DMS53 treated with DMSO at 0.1 percent for 48 hours (cell line): ENCODE measurements around the gene ZNF708.
"Not testable (repeated sequence)": the region's sequence is repeated elsewhere in the genome, so short reads cannot be mapped to it uniquely, and the experiment has no call there.

Source experiments
- DNase-seq: peaks from one replicate; lab custom pipeline; 2025; ENCODE audit not compliant: unreplicated experiment; lab: John Stamatoyannopoulos, UW

The ZNF708 gene

GRCh38 chr19:21328885-21329605 lies at the start of gene ZNF708:
Gene ZNF708 (minus strand): TSS chr19:21329410. CDS start chr19:21329212, 198 bp downstream.
- peak; percentile 78 for DNase-seq

DNA sequence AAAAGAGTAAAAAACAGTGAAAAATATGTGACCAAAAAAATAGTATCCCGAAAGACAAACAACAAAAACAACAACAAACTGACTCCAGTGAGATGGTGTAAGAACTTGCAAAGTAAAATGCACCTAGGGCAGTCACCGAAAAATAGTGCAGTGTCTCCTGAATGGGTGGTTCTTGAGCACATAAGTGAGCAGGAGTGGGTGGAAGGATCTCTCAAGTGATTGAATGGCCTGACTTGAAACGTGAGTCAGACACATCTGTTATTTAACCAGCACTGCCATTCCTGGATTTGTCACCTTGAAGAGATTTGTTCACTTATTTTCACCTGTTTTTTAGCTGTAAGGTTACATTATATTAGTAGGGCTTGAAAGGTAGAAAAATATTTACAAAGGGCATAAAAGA lies 33.1 kb upstream of the ZNF708 start:
- no peak for DNase-seq

DNA sequence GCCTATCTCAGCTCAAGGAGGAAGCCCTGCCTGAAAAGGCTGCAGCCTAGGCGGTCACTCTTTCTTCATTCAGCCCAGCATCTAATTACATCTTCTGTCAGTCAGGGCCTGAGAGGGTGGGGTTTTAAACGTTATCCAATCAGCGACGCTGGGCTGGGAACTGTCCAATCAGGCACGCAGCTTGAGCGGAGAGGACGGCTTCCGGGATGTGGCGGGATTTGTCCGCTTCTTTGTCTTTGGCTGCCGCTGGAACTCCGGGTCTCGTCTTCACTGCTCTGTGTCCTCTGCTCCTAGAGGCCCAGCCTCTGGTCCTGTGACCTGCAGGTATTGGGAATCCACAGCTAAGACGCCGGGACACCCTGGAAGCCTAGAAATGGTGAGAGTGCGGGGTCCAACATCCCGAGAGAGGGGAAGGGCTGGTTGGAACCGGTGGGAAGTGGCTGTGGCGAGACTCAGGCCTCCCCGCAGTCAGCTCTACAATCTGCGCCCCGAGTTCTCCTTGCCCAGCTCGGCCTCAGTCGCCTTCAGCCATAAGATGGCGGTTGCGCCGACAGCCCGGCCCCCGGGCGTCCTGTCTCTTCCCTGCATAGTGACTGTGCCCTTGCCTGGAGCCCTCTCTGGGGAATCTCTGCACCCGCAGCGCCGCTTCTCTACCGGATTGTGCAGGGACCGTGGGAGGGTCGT lies 29.7 kb upstream of the ZNF708 start, which contains the start of gene ZNF738:
ZNF738 (plus strand) TSS at position 233 of the 684 bp plus-strand sequence; CDS start at position 374, 141 bp downstream.
- peak; percentile 84 for DNase-seq

GRCh38 chr19:21352830-21353229 lies 23.6 kb upstream of the ZNF708 start:
- DNase-seq: no peak

DNA sequence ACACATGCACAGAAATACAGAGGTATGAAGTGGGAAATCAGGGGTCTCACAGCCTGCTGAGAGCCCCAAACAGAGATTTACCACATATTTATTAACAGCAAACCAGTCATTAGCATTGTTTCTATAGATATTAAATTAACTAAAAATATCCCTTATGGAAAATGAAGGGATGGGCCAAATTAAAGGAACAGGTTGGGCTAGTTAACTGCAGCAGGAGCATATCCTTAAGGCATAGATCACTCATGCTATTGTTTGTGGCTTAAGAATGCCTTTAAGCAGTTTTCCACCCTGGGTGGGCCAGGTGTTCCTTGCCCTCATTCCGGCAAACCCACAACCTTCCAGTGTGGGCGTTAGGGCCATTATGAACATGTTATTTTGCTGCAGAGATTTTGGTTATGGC lies 15.6 kb upstream of the ZNF708 start:
- not testable (repeated sequence) for DNase-seq

DNA sequence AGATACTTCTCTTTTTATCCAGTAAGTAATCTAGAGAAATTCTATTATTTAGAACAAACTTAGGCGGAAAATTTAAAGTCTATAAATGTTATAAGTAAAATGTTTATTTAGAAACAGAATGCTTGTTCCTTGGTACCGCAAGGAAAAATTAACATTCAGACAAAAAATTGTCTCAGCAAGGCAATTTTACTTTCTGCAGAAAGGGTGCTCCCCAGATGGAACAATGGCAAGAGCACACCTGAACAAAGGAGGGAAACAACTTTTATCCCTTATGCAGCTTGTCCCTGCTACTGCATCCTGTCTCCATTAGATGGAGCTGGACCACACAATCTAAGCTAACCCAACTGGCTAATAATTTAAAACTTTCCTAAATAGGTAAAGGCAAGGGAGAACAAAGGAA lies 6.5 kb upstream of the ZNF708 start:
- no peak for DNase-seq

DNA sequence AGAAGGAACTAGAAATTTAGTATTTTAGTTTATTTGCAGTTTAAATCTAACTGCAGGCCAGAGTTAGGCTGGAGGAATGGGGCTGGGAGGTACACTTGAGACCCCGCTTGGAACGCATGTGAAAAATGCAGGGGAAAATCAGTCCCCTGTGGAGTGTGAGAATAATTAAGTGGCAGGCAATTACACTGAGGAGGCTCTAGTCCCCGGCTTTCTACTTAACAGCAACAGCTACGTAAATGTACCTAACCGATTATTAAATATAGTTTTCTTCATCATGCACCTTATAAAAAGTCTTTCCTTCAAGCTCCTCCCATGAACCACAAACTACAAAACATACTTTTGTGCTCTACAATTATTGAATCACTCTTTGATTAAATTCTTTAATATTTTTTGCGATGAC lies 804 bp downstream of the ZNF708 start:
- no peak for DNase-seq

- DNase-seq: no peak
These were observed 3.0 kb downstream of the ZNF708 start for GRCh38 chr19:21326169-21326568.

DNA sequence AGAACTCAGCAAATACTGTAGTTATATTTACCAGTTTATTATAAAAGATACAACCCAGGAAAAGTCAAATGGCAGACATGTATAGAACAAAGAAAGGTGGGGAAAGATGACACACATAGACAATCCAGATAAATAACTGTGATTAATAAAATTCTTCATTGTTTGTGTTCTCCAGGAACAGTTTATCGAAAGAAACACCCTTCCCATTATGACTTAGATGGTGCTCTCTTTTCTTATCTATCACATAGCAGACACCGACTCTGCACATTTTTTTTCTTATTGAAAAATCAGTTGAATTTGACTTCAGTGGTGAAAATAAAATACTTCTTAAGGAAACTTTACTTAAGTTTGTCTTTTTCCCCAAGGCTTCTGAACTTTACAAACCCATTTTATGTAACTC lies 6.2 kb downstream of the ZNF708 start:
- no peak for DNase-seq

- DNase-seq: no peak
These were observed 6.7 kb downstream of the ZNF708 start for GRCh38 chr19:21322528-21322927.

DNA sequence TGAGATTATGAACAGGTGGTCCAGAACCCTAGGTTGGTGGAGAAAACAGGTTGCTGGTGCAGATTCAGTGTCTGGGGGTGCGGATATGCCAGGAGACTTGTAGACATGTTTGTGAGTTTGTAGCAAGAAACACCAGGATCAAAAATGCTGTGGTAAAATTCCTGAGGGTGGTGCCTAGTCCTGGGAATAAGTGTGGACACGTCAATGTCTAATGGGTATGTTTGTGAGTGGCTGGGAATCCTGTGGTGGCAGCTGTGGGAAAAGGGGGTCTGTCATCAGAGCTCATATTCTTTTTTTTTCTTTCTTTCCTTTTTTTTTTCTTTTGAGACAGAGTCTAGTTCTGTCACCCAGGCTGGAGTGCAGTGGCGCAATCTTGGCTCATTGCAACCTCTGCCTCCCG lies 7.2 kb downstream of the ZNF708 start:
- DNase-seq: no peak

GRCh38 chr19:21321134-21321533 lies 8.1 kb downstream of the ZNF708 start:
- no peak for DNase-seq

DNA sequence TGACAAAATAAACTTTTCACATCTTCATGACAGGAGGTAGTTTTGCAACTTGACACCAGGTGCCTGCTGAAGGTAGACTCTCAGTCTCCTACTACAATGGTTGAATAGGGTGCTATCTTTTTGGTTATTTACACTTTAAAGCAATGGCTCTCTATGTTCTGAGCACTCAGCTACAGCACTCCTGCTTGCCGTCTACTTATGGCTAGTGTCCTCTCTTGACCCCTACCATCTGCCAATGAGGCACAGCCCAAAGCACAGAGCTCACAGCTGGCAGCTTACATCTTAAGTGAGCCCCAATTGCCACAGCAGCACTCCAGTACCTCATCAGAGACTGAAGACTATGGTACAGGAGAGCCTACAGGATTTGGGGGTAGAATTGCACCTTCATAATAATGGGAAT lies 11.4 kb downstream of the ZNF708 start:
- no peak for DNase-seq

DNA sequence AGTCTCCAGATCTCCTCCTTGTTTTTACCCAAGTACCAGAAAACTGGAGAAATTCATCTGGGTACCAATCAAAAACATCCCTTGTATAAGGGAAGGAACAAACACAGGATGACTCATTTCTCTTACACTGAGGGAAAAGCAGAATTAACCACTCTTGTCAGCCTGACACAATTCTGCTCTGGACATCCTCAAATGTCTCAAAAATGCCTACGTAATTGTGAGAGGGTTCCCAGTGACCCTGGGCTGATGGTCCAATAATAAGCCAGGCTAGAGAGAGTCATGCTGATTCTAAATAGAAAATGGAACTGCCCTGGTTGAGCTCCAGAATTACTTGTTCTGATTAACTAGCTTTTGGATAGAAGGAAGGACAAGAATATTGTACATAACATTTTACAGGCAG lies 14.5 kb downstream of the ZNF708 start:
- DNase-seq: no peak

DNA sequence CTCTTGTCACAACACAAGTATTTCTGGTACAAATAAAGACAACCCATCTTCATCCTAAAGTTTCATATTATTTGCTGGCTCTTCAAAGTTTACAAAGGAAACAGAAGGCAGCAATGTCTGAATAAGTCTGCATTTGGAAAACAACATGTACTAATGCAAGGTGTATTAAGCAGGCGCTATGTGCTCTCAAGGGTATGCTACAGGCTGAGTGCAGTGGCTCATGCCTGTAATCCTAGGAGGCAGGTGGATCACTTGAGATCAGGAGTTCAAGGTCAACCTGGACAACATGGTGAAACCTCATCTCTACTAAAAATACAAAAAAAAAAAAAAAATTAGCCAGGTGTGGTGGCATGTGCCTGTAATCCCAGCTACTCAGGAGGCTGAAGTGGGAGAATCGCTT lies 16.4 kb downstream of the ZNF708 start:
- DNase-seq: not testable (repeated sequence)

DNA sequence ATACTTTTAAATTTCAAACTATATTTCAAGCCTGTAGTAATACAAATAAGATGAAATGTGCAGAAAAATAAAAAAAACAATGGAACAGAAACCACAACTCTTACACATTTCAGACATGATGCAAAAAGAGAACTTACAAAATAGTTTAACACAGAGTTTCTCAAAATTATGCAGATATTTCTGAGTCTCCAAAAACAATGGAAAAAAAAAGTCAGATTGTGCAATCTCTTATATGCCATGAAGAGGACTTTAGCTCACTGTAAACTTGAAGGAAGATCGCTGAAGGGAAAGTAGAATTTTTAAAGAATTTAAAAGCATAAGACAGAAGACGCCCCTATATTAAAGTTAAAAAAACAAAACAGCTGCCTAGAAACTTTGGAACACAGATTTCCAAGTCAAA lies 20.4 kb downstream of the ZNF708 start:
- no peak for DNase-seq

- DNase-seq: not testable (repeated sequence)
These were observed 22.2 kb downstream of the ZNF708 start for GRCh38 chr19:21306881-21307479.

- DNase-seq: not testable (repeated sequence)
These were observed 35.4 kb downstream of the ZNF708 start for GRCh38 chr19:21293768-21294167.

- DNase-seq: no peak
These were observed 59.4 kb downstream of the ZNF708 start for GRCh38 chr19:21269813-21270212.

- DNase-seq: no peak
These were observed 64.3 kb downstream of the ZNF708 start for GRCh38 chr19:21264891-21265290.

DNA sequence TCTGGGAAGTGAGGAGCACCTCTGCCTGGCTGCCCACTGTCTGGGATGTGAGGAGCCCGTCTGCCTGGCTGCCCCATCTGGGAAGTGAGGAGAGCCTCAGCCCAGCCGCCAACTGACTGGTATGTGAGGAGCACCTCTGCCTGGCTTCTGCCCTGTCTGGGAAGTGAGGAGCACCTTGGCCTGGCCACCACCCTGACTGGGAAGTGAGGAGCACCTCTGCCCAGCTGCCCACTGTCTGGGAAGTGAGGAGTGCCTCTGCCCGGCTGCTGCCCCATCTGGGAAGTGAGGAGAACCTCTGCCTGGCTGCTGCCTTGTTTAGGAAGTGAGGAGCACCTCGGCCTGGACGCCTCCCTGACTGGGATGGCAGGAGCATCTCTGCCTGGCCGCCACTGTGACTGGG lies 64.8 kb downstream of the ZNF708 start:
- DNase-seq: no peak

DNA sequence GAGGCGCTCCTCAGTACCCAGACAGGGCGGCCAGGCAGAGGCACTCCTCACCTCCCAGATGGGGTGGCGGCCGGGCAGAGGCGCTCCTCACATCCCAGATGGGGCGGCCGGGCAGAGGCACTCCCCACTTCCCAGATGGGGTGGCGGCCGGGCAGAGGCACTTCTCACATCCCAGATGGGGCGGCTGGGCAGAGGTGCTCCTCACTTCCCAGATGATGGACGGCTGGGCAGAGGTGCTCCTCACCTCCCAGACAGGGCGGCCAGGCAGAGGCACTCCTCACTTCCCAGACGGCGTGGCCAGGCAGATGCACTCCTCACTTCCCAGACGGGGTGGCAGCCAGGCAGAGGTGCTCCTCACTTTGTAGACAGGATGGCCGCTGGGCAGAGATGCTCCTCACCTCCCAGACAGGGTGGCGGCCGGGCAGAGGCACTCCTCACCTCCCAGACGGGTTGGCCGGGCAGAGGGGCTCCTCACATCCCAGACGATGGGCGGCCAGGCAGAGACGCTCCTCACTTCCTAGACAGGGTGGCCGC lies 68.3 kb downstream of the ZNF708 start:
- DNase-seq: not testable (repeated sequence)
